Islet precursor cell (in vitro differentiated cells): ENCODE results near the gene MEGF11.
"Not testable (repeated sequence)": the region's sequence is repeated elsewhere in the genome, so short reads cannot be mapped to it uniquely, and the experiment has no call there.

Source experiments
- DNase-seq: peaks from one replicate; pipeline ENCODE4 v3.0.0-alpha.2; 2018

The MEGF11 gene

DNA sequence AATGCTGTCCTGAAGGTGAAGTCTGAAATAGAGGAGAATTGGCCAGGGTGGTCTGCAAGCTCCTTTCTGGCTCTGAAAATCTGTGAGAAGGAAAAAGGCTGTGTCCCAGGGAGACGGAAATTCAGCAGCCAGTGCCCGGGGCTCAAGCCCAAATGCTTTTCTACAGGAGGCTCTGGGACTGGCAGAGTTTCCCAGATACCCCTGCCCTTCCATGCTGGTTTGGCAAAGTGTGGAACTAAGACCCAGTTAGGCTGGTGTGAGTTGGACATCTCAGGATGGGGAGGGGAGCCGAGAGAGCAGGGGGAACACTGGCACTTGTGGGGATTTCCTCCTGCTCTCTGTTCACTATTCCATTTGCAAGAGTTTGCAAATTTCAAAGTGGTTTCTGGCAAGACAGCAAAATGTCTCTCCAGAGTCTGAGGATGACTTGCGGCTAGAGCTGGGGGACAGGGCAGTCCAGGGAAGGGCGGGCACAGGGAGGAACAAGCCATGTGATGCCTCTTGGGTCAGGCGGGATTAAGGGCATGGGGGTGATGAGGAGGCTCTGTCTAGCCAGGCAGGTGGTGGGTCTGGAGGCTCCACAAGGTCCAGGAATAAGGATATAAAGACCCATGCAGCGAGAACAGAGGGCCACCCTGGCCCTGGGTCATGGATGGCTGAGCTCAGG, 231.9 kb downstream of the MEGF11 start:
- DNase-seq, result no peak

DNA sequence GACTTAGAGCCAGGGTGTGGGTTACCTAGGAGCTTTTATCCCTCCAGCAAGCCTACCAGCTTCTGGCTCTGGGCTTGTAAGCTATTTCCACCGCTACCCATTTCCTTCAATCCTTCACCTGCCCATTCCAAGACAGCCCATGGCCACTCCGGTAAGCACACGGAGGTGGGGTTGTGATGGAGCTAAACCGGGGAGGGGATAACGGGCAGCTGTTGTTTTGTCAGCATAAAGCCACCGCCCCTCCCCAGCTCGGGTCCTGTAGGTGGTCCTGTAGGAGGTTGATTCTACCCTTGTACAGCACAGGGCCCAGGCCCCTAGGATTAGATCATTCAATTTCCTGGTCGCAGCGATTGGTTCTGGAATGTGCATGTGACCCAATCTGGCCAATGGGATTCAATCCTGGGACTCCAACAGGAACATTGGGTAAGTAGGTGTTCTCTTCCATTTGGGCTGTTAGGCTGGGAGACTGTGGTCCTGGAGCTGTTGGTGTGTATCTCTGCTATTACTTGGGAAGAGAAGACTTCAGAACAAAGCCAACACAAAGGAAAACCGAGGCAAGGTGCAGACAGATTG, 233.6 kb downstream of the MEGF11 start:
- DNase-seq, result no peak

DNA sequence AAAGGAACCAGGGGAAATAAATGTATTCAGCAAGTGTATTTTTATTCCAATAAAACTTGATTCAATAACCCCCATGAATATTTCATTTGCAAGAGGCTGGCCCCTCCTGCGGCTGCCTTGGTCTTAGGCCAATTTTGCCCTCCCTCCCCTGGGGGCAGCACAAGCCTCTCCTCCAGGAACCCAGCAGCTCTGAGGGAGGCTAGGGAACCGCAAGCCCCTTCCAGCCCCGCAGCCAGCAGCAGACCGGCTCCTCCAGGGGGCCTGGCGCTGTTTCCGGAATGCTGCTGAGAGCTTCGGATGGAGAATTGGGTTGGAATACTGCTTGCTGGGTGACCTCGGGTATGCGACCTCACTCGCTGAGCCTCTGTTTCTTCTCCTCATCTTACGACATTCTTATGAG, 234.2 kb downstream of the MEGF11 start:
- DNase-seq, result no peak

DNA sequence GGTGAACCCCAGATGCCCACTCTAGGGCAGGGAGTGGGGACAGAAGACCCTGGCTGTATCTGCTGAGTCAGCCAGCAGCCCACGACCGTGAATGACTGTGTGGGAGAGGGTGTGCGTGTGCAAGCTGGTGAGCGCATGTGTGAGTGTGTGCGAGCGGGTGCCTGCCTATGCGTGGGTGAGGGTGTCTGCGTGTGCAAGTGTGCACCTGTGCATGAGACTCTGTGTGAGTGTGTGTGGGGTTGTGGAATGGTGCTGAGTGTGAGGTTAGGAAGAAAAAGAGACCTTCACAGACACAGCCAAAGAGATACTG, 235.1 kb downstream of the MEGF11 start:
- no peak for DNase-seq

DNA sequence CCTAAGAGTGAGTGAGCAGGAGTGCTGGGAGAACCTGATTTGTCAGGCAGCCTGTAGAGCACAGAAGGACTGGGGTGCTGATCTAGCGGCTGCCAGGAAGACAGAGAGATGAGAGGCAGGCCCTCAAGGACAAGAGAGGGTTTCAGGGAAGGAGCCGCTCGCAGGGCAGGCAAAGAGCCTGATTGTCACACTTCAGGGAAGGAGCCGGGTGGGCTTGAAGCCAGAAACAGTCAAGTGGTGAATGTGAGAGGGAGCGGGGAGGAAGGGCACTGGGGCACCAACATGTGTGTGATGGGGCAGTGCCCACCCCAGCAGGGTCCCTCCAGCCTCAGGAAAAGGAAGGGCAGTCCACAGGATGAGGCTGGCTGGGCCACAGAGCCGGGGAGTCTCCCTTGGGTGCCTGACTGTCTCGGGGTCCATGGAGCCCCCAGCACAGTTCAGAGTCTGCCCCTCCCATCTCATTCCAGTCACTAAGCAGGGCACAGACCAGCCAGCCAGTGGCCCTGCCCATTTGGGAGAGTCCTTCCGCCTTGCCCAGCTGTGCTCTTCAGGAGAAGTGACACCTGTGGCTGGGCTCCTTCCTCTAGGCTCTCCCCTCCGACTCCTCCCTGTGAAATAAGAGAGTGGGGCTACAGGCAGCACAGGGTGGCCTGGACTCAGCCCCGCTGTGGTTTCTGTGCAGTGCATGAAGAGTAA, 235.6 kb downstream of the MEGF11 start:
- no peak for DNase-seq

DNA sequence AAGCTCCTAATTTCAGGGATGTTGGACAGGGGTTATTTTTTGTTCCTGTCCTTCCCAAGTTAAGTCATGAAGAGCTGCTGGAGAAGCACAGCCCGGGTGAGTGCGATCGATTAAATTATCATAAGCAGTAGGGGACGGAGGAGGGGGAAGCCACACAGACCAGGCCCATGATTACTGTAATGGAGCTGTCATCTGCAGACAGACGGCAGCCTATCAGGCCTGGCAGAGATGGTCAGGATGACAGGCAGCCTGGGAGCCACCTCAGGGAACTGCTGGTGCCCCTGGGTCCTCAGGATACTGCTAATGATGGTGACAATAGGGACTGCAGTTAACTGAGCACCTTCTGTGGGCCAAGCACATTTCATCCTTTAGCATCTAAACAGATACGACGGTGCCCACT, 236.6 kb downstream of the MEGF11 start:
- no peak for DNase-seq

DNA sequence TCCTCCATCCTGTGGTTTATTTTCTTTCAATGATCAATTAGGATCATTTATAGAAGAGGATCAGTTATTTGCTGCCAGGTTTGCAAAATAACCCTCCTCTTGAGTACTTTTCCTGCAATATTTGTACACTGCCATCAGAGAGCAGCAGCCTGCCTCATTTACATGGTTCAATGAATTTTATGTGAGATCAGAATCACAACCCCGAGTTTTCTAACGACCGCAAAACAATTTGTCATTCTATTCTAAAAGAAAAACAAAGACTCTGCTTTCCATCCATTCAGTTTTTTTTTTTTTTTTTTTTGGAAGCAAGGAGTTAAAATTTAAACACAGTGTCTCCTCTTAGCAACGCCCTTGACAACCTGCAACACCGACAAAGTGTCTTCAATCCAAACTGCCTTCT, 237.4 kb downstream of the MEGF11 start:
- DNase-seq, result no peak

DNA sequence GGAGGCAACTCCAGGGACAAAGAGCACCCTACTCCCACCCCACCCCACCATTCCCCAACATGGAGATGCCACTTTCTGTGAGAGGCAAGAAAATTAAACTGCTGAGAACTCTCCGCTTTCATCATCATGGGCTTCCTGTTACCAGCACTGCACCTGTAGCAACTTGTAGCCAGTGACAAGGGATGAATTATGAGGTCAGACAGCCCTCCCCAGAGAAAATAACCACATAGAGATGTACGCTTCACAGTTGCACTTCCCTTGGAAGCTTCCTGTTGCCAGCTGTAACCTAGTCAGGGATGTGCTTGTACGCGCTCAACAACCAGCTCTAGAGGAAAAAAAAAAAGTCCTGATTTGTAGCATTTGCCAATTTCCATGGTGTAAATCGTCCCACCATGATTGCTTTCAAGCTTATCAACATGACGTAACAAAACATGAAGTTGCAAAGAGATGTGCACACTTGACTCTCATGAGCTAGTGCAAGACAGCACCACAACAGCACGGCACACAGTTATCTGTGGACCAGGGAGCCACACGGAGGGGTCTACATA, 238.8 kb downstream of the MEGF11 start:
- DNase-seq, result no peak

DNA sequence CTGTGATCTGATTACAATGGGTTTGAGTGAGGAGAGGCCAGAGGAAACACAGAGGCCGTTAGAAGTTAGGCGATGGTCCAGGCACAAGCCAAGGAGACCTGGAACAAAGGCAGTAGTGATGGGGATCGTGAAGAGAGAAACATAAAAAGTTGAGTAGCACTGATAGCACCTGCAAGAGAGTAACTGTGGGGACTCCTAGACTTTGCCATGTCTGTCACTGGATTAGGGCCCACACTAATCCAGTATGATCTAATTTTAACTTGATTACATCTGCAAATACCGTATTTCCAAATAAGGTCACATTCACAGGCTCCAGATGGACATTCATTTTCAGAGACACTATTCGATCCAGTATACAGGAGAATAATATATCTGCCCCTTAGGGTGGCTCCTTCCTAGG, 239.5 kb downstream of the MEGF11 start:
- no peak for DNase-seq

DNA sequence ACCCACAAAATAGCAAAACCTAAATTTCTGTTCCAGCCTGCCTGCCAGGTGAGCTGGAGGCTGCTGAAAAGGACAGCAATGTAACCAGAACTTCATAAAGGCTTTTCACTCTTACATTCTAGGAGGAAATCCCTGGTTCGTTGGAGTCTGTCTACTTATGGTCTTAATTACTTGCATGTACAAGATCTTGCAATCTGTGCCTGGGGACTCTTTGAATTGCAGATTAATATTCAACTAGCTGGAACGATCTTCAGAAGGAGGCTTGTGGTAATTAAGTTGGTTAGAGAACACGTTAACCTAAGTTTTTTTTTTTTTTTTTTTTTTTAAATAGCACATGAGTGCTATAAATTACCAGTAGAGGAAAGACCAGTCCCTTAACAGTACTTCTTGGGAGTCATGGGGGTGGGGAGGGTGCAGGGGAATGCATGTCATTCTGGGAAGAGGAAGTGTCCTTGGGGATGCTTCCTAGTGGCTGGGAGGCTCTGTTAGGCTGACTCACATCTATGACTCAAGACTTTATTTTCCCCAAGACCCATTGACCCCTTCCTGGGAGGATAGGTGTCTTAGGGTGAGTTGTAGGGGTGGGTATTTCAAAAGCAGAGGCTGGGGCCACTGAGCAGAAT, 244.5 kb downstream of the MEGF11 start:
- DNase-seq, result peak; percentile 76

DNA sequence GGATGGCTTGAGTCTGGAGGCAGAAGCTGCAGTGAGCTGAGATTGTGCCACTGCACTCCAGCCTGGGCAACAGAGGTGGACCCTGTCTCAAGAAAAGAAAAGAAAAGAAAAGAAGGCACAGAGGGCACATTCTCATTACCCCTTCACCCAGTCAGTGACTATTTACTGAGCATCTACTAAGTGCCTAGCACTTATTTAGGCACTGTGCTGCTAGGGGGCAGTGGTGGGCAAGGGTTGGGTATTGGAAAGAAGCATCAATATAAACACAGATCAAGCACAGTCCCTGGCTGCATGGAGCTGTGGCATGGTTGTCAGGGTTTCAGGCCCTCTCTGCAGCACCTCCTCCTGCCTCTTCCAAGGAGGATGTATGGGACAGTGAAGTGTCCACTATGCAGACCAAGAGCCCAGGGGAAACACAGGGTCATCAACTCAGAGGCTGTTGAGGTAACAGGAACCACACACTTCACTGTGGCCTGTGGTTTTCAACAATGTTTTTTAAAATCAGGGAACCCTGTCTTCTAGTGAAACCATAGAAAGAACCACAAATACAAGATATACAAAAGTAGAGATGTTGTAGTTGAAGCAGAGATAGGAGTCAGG, 245.8 kb downstream of the MEGF11 start:
- DNase-seq, result no peak

DNA sequence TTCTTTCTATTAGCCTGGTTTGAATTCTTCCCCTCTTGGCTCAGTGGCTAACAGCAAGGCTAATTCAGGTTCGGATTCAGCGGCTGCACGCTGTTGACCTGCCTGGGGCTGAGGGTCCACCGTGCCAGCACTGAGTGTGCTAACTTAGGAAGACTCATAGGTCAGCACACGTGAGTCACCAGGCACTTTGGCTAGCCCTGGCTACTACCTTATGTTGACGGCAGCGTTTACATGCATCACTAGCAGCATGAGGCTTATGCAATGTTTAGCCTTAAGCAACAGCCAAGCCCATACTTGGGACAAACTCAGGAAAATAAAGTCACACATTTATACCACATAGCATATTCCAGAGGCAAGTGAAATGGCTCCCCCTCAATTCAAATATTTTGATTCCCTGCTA, 246.6 kb downstream of the MEGF11 start:
- peak; percentile 74 for DNase-seq

DNA sequence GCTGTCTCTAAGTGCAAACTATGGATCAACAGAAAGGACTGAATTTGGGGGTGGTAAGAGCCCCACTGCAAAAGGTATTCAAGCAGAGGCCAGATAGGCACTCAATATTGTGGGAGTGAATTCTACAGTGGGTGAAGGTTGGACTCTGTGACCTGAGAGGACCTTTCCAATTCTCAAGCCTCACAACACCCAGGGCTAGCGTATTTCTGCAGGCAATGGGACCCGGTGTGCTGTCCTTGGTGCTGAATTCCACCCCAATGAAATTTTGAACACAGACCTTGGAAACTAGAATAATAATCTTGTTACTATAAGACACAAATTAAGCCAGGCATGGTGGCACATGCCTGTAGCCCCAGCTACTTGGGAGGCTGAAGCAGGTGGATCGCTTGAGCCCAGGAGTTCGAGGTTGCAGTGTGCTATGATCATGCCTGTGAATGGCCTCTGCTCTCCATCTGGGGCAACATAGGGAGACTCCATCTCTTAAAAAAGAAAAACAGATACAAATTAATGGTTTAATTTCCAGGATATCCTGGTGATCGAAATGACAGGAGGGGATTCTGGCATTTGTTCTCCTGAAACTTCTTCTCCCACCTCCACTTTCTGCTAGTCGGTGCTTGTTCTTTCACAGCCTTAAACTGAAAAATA, 248.8 kb downstream of the MEGF11 start:
- peak; percentile 72 for DNase-seq

DNA sequence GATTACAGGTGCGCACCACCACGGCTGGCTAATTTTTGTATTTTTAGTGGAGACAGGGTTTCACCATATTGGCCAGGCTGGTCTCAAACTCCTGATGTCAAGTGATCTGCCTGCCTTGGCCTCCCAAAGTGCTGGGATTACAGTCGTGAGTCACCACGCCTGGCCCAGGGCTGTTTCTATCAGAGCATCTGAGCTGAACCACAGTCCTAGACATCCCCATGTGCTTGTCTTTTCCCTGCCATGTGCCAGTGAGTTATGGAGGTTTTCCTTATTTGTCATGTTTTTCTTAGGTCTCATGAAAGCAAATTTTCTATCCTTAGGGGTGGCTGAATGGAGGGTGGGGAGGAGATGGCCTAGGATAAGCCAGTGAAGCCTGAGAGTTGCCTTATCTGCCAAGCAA, 250.4 kb downstream of the MEGF11 start:
- not testable (repeated sequence) for DNase-seq

DNA sequence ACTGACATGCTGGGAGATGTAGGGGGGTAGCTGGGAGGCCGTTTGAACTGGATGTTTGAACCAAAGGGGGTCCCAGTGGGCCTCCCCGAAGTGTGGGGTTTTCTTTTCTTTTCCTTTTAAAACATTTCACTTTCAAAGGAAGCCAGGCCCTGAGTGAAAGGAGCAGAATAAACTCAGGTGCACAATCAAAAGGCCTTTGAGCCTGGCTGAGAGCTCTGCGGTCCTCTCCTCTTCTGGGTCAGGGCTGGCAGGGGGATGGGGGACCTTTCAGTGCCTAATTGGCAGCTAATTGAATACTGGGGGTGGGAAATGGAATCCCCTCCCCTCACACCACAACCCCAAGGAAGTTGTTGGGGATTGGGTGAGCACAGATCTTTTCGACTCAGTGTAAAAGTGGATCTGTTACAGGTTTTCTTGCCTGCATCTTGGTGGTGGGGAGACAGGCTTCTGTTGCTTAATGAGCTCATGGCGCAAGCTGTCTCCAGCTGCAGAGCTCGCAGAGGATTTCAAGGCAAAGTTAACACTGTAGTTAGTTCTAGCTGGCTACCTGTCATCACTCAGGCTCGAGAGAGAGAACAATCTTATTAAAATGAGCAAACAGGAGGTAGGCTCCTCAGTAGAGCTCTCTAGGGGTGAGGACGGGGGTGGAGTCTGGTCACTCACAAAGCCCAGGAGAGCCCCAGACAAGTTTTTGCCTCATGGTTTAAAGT, 251.7 kb downstream of the MEGF11 start:
- DNase-seq, result no peak

DNA sequence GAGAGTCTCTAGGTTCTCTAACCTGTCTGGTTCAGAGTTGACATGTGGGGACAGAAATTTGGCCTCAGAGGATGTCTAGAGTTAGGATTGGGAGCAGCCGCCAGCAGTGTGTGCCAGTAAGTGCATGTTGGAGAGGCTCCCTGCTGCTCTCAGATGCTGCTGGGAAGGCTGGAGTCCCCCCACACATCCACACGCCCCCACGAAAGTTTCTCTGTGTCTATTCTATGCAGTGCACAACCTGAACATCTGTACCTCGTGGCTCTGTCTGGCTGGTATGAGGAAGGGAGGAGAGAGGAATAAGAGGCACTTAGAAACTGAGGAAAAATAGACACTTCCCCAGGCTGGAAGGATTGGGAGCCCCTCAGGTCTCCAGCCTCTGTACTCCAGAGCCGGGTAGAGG, 252.5 kb downstream of the MEGF11 start:
- no peak for DNase-seq

DNA sequence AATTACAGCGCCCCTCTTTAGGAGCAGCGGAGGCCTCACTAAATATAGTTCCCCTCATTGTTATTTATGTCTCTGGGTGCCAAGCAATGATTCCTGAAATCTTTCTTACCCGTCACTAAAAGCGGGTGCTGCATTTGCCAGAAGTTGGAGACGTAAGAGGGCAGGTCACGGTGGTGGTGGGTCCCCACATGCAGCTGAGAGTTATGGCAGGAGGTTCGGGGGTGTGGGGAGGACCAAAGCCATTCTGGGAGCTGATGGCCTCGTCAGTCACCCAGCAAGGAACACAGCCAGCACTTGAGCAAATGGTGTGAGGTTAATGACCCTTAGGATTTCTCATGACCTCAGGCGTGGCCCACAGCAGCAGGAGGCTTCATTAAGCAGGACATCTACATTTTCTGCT, 255.1 kb downstream of the MEGF11 start:
- no peak for DNase-seq

DNA sequence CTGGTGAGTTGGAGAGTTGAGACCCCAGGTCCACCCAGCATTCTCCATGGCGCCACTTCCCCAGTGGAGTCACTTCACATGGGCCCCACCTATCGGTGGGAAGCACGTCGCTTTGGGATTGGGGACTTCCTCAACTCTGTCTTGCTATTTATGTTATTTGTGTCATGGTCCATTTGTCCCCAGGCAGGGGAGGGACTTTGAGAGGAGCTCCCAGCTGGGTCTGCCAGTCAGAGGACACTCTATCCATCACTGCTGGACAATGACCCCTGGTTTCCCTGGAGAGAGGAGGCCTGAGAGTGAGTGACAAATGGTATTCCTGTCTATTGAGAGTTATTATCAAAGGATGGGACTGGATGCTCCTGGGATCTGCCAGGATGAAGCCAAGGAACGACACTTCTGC, 256.6 kb downstream of the MEGF11 start:
- no peak for DNase-seq

DNA sequence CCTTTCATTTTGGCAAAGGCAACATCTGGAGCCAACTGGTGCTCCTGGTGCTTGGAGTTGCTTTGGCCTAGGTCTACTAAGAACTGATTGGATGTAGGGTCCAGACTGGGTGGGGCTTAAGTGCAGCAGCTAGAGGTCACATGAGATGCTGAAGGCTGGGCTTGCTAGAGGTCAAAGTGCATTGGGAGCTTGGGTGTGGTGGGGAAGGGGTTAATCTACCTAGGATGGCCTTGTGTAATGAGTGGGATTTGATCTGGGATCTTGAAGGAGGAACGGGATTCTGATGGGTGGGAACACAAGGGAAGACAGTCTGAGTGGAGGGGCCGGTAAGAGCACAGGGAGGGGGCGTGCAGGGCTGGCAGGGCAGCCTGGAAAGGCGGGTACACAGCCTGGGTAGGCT, 258.7 kb downstream of the MEGF11 start:
- no peak for DNase-seq

DNA sequence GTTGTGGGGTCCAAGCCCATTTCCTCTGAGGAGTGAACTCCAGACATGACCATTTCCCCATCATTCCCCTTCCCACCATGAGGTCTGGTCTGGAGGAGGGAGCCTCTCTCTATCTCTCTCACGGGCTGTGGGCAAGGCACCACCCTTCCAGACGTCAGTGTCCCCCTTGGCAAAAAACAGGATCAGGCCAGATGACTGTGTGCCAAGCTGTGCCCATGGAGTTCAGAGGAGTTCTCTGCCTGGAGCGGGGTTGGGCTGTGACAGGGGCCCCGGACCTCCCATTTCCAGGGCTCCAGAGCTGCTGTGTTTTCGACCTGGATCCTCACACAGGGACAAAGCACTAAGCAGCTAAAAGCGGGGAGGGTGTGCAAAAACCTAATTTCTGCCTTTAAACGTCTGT, 259.8 kb downstream of the MEGF11 start:
- DNase-seq, result no peak

DNA sequence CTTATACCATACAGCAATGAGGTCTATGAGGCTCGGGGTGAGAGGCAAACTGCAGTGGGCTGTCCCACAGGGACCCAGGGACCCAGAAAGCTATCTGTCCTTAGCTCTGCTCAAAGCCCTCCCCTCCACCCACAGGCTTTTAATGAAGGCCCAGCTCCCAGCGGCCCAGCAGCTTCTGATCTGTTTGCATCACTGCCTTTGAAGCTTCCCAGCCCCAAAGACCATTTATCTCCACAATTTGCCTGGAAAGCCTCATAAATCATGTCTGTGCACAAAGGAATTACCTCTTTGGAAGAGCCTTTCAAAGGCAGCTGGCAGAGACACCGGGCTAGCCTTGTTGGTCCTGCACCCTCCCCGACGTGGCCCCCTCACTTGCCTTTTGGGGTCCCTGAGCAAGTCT, 260.3 kb downstream of the MEGF11 start:
- peak; percentile 81 for DNase-seq

DNA sequence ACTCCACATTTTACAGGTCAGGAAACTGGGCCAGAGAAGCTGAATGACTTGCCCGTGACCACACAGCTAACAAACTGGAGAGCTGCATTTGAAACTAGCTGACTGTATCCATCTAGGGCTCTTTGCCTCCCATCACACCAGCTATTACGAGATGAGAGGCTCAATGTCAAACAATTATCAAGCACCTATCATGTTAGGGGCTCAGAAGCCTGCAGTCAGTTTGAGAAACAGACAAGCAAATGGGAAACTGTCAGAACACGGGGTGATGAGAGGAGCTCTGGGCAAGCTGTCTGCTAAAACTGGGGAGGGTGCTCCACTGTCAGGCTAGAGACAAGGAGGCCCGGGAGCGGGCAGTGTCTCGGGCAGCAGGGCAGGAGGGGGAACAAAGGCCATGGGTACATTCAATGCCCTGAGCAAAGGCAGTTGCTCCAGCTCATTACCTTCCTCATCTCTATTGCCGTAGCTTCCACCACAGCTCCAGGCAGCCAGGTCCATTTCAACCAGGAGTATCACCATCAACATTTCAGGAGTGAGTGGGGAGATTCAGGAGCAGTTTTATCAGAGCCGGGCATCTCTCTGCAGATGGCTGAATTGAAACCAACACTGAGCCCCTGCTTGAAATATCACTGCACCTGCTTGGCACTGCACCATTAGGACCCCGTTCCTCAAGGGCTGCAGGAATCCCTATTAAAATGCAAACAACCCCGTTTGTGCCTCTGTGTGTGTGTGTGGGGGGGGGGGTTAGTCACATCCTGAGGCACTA, 261.6 kb downstream of the MEGF11 start:
- no peak for DNase-seq
